GM21825 (cell line): ENCODE measurements around the gene FAM181A.

ENCODE experiments used
- ATAC-seq: cut with Tn5 transposase; IDR thresholded peaks from one replicate; pipeline ENCODE4 v1.9.1; 2021; ENCODE audit warnings: mild to moderate bottlenecking, moderate library complexity; ENCODE audit not compliant: unreplicated experiment

The FAM181A gene

GRCh38 chr14:93926873-93927799 lies at the start of gene FAM181A:
FAM181A (plus strand) TSS chr14:93927344; CDS start chr14:93928286, 942 bp downstream.
- ATAC-seq, result no peak

GRCh38 chr14:93878212-93878611 lies 48.9 kb upstream of the FAM181A start:
- no peak for ATAC-seq

GRCh38 chr14:93878871-93879270 lies 48.3 kb upstream of the FAM181A start:
- ATAC-seq, result no peak

GRCh38 chr14:93879362-93879983 lies 47.7 kb upstream of the FAM181A start:
- no peak for ATAC-seq

- no peak for ATAC-seq
These were observed 46.9 kb upstream of the FAM181A start for GRCh38 chr14:93880021-93880820.

- no peak for ATAC-seq
These were observed 42.2 kb upstream of the FAM181A start for GRCh38 chr14:93884950-93885349.

- no peak for ATAC-seq
These were observed 38.1 kb upstream of the FAM181A start for GRCh38 chr14:93888995-93889394.

GRCh38 chr14:93889739-93890483 lies 37.2 kb upstream of the FAM181A start:
- no peak for ATAC-seq

GRCh38 chr14:93891756-93892504 lies 35.2 kb upstream of the FAM181A start:
- no peak for ATAC-seq

- no peak for ATAC-seq
These were observed 34.7 kb upstream of the FAM181A start for GRCh38 chr14:93892505-93892839.

- ATAC-seq, result no peak
These were observed 34.1 kb upstream of the FAM181A start for GRCh38 chr14:93892923-93893558.

- ATAC-seq, result no peak
These were observed 33.4 kb upstream of the FAM181A start for GRCh38 chr14:93893661-93894261.

GRCh38 chr14:93895023-93895604 lies 32.0 kb upstream of the FAM181A start:
- ATAC-seq, result no peak

GRCh38 chr14:93897476-93897845 lies 29.7 kb upstream of the FAM181A start:
- ATAC-seq, result no peak

- ATAC-seq, result no peak
These were observed 29.0 kb upstream of the FAM181A start for GRCh38 chr14:93898081-93898611.

GRCh38 chr14:93898731-93899130 lies 28.4 kb upstream of the FAM181A start:
- no peak for ATAC-seq

- no peak for ATAC-seq
These were observed 25.3 kb upstream of the FAM181A start for GRCh38 chr14:93901813-93902212.

GRCh38 chr14:93902619-93903307 lies 24.4 kb upstream of the FAM181A start:
- no peak for ATAC-seq
